ENCODE measurements around the gene NUCB2. TPM values are rescaled to one million over a fixed set of nuclear protein-coding genes. Genes with fewer than 3 reads are reported as not detected.

Gene NUCB2
- total and polyA plus RNA-seq, 2 of the 13 experiments (the other 11 are each of a cell fraction or from before 2014, with no cell fraction given), result 54.2 to 82.4 TPM

GRCh38 chr11:17351510-17352176 lies 75.1 kb downstream of the NUCB2 start, which contains the start of gene NCR3LG1 (continued):
- TF ChIP-seq, protein P1, sequence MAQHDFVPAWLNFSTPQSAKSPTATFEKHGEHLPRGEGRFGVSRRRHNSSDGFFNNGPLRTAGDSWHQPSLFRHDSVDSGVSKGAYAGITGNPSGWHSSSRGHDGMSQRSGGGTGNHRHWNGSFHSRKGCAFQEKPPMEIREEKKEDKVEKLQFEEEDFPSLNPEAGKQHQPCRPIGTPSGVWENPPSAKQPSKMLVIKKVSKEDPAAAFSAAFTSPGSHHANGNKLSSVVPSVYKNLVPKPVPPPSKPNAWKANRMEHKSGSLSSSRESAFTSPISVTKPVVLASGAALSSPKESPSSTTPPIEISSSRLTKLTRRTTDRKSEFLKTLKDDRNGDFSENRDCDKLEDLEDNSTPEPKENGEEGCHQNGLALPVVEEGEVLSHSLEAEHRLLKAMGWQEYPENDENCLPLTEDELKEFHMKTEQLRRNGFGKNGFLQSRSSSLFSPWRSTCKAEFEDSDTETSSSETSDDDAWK (CRISPR knock-in tag; IDR thresholded peaks at IDR 0.05), result no peak
- TF ChIP-seq ZNF12 (CRISPR knock-in tag; IDR thresholded peaks at IDR 0.05), result peak; percentile 21; the same call in 1 of the 2 replicates
- peak; percentile 78; the same call in 1 of the 2 replicates for TF ChIP-seq SNAPC4 (CRISPR knock-in tag; IDR thresholded peaks at IDR 0.05)
- 0 out of 2 replicates have a peak, but pooled peaks have one; percentile 29 for TF ChIP-seq ERF (CRISPR knock-in tag; IDR thresholded peaks at IDR 0.05)
- no peak for TF ChIP-seq GTF2F1 (IDR thresholded peaks at IDR 0.05; ENCODE audit: low read length)
- TF ChIP-seq, protein P2, sequence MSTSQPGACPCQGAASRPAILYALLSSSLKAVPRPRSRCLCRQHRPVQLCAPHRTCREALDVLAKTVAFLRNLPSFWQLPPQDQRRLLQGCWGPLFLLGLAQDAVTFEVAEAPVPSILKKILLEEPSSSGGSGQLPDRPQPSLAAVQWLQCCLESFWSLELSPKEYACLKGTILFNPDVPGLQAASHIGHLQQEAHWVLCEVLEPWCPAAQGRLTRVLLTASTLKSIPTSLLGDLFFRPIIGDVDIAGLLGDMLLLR (CRISPR knock-in tag; IDR thresholded peaks at IDR 0.05), result peak; percentile 81; the same call in 1 of the 2 replicates
- TF ChIP-seq SP5 (CRISPR knock-in tag; IDR thresholded peaks at IDR 0.05; ENCODE audit: borderline replicate concordance, low read depth), result peak; percentile 75; the same call in 1 of the 2 replicates
- TF ChIP-seq KLF11 (CRISPR knock-in tag; IDR thresholded peaks at IDR 0.05), result peak; percentile 26; the same call in 1 of the 2 replicates
- TF ChIP-seq NFATC3 (CRISPR knock-in tag; IDR thresholded peaks at IDR 0.05), result 0 out of 2 replicates have a peak, but pooled peaks have one; percentile 54
- peak; percentile 59; the same call in 1 of the 2 replicates for TF ChIP-seq CBFB (CRISPR knock-in tag; IDR thresholded peaks at IDR 0.05)
- no peak for TF ChIP-seq PLRG1 (conservative IDR thresholded peaks at IDR 0.05)
- TF ChIP-seq, protein P3, sequence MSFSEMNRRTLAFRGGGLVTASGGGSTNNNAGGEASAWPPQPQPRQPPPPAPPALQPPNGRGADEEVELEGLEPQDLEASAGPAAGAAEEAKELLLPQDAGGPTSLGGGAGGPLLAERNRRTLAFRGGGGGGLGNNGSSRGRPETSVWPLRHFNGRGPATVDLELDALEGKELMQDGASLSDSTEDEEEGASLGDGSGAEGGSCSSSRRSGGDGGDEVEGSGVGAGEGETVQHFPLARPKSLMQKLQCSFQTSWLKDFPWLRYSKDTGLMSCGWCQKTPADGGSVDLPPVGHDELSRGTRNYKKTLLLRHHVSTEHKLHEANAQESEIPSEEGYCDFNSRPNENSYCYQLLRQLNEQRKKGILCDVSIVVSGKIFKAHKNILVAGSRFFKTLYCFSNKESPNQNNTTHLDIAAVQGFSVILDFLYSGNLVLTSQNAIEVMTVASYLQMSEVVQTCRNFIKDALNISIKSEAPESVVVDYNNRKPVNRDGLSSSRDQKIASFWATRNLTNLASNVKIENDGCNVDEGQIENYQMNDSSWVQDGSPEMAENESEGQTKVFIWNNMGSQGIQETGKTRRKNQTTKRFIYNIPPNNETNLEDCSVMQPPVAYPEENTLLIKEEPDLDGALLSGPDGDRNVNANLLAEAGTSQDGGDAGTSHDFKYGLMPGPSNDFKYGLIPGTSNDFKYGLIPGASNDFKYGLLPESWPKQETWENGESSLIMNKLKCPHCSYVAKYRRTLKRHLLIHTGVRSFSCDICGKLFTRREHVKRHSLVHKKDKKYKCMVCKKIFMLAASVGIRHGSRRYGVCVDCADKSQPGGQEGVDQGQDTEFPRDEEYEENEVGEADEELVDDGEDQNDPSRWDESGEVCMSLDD (CRISPR knock-in tag; IDR thresholded peaks at IDR 0.05; ENCODE audit: borderline replicate concordance), result 0 out of 2 replicates have a peak, but pooled peaks have one; percentile 33
- 0 out of 2 replicates have a peak, but pooled peaks have one; percentile 50 for TF ChIP-seq NFKBIZ (CRISPR knock-in tag; IDR thresholded peaks at IDR 0.05)
- TF ChIP-seq IKZF1 (IDR thresholded peaks at IDR 0.05), result no peak
- TF ChIP-seq HDAC2 (CRISPR knock-in tag; IDR thresholded peaks at IDR 0.05), result peak; percentile 63; the same call in 1 of the 2 replicates
- TF ChIP-seq ZNF768 (CRISPR knock-in tag; IDR thresholded peaks at IDR 0.05), result peak; percentile 30; the same call in 1 of the 2 replicates
- peak; percentile 33; the same call in 1 of the 2 replicates for TF ChIP-seq ZNF747 (CRISPR knock-in tag; IDR thresholded peaks at IDR 0.05; ENCODE audit: borderline replicate concordance)
- peak; percentile 55 for TF ChIP-seq TAF1 (CRISPR knock-in tag; IDR thresholded peaks at IDR 0.05)
- TF ChIP-seq RXRB (CRISPR knock-in tag; IDR thresholded peaks at IDR 0.05; ENCODE audit: borderline replicate concordance), result 0 out of 2 replicates have a peak, but pooled peaks have one; percentile 29
- peak; percentile 53; the same call in 1 of the 2 replicates for TF ChIP-seq THAP11 (CRISPR knock-in tag; IDR thresholded peaks at IDR 0.05)
- peak; percentile 37 for TF ChIP-seq RARA (CRISPR knock-in tag; IDR thresholded peaks at IDR 0.05)
- TF ChIP-seq SIX4 (CRISPR knock-in tag; IDR thresholded peaks at IDR 0.05), result no peak
